HG03196 (cell line): ENCODE results near the gene MYO6.

Experiments
- ATAC-seq: cut with Tn5 transposase; IDR thresholded peaks from one replicate; pipeline ENCODE4 v1.9.1; 2021; ENCODE audit not compliant: unreplicated experiment

The MYO6 gene

GRCh38 chr6:75940564-75940963 lies 191.5 kb downstream of the MYO6 start:
- ATAC-seq: no peak

DNA sequence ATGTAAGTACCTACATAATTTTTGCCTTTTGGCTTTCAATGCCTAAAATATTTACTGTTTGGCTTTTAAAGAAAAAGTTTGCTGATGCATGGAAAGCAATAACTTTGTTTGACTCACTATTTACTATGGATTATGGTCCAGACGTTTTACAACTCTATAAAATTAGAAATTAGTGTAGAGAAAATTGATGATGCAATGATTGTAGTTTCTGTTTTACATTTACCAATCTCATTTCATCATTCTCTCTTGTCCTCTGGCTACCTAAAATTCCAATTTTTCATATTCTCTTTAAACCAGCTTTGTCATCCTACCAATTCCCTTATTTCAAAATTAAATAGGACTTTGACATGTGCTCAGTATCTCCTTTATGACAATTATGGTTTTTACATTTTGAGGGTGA lies 192.5 kb downstream of the MYO6 start:
- ATAC-seq: no peak

GRCh38 chr6:75943381-75943780 lies 194.3 kb downstream of the MYO6 start:
- ATAC-seq: no peak

DNA sequence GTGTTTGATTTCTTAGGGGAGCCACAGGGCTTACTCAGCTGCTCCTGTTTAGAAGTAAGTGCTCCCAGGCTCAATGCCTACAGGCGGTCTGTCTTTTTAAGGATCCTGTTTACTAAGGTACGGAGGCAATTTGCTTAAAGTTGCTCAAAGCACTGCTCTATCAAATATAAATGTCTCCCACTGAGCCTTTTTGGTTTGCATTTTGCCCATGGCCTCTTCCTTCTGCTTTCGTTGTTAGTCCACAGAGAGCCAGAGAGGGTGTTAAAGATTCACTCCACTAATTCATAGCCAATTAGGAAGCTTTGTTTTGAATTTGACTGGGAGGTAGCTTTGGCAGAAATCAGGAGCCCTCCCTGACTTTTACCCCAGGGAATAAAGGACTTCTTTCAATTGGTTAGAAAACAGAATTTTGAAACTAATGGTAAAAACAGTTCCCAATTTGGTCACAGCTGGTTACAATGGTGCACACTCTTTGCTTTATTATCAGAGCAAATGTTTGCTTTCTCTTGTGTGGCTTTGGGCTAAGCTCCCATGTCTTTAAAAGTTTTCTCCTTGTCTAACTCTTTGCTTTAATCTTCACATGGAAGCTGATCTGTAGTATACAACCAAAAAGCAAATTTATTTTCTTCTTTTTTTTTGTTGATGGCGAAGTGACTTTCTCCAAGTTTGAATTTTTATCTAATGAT lies 197.2 kb downstream of the MYO6 start:
- ATAC-seq: no peak

- no peak for ATAC-seq
Observed at GRCh38 chr6:75947935-75948334, 198.9 kb downstream of the MYO6 start.

DNA sequence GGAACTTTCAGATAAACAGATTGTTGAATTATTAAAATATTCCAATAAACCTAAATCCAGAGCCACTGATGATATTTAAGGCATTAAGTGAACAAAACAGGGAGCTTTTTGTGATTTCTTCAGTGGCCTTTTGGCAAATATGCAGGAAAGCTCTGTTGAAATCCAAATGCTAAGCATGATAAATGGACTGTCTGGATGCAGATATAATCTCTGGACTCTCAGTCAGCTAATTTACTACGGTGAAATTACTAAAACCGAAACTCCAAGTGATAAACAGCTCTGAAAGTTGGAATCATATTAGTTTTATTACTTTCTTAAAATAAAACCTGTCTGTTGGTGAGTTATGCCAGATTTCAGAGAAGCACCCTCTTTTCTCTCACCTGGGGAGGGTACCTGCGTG lies 203.1 kb downstream of the MYO6 start:
- ATAC-seq: no peak

DNA sequence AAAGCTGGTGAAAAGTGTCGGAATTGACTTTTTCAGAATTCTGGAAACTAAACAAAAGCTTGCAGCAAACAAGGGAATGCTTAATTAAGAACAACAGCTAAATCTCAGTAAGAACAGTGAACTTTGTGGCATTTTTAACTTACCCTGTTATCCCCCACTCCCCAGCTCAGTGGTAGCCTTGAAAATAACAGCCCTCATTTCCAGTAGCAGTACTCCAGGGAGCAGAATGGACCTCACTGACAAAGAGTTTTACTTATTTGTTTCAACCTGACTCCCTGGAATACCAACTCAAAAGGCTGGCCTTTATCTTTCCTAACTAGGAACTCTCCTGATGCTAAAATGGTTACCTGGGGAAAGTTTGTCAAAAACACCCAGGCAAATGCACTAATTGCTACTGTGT lies 214.5 kb downstream of the MYO6 start:
- no peak for ATAC-seq

DNA sequence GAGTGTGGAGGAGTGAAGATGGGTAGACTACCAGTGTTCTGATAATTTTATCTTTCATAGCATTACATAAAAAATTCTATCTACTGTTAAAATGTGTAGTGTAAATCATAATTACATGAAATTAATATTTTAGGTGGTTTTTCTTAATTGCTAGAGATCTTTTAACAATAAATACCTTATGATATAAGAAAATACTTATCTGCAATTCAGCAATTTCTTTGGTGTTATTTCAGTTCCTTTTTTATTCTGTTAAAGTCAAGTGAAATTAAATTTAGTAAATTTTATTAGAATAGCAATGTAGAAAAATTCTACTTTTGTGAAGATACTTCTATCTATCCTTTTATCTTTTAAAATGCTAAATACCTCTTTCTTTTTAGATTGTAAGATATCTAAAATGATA lies 219.1 kb downstream of the MYO6 start:
- no peak for ATAC-seq
